Fibroblast of lung (primary cell): Measurements from ENCODE around the gene OGG1.

Experiments used
- CTCF ChIP-seq, 2 donors: IDR thresholded peaks in 1 of 2; conservative IDR thresholded peaks in 1 of 2; 1 replicate in 1 of 2; 2 replicates in 1 of 2; pipeline ENCODE4 v1.5.1; 2011 to 2012; ENCODE audit warnings: low read length in 2 of 2, control low read depth in 1 of 2, inconsistent platforms in 1 of 2, low read depth in 1 of 2, mild to moderate bottlenecking in 1 of 2
- EZH2 ChIP-seq: IDR thresholded peaks from 2 replicates; pipeline ENCODE4 v1.5.1; 2012; ENCODE audit warnings: low read length, control low read depth, mild to moderate bottlenecking; ENCODE audit errors: missing control alignments

GRCh38 chr3:9730657-9731205, 19.0 kb upstream of the OGG1 start:
- TF ChIP-seq CTCF (conservative IDR thresholded peaks at IDR 0.05 in 1 of 2, IDR thresholded peaks at IDR 0.05 in 1 of 2; ENCODE audit: low read depth in 1 of 2, low read length in 2 of 2) (no peak), EZH2 (no peak)
